GM19395 (cell line): ENCODE measurements around the gene SPIRE2.
A peak's percentile ranks its signal among the peaks of the same experiment; 100 is the strongest.
"Not testable (repeated sequence)": the region's sequence is repeated elsewhere in the genome, so short reads cannot be mapped to it uniquely, and the experiment has no call there.

Source experiments
- ATAC-seq: cut with Tn5 transposase; IDR thresholded peaks from one replicate; pipeline ENCODE4 v1.9.1; 2021; ENCODE audit warnings: mild to moderate bottlenecking, moderate library complexity; ENCODE audit not compliant: unreplicated experiment

The SPIRE2 gene

GRCh38 chr16:89862732-89863131, 34.5 kb downstream of the SPIRE2 start:
- no peak for ATAC-seq

DNA sequence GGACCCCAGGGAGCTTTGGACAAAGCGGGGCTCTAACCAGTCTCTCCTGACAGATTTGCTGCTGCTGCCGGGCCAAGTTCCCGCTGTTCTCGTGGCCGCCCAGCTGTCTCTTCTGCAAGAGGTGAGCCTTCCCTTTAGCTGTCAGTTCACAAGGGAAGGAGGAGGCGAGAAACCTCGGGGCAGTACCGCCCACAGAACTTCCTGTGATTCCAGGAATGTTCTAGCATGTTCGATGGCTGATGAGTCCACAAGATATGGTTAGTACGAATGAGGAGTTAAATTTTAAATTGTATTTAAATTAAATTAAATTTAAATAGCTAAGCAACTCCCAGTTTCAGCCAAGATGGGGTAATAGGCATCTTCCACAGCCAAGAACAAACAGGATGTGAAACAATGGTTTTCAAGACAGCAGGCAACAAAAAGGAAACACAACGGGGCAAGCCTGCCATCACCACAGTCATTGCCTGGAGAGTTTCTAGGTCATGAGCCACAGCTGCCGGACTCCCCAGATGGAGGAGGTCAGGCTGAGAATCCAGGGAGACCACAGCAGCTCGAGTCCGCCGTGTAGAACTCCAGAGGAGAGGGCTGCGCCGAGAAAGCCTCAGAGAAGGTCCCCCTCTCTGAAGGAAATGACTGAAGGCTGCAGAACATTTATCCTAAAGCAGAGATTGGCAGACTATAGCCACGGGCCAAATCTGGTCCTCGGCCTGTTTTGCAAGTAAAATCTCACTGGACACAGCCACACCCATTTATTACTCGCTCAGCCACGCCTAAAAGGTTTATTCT, 35.7 kb downstream of the SPIRE2 start:
- peak; percentile 78 for ATAC-seq

DNA sequence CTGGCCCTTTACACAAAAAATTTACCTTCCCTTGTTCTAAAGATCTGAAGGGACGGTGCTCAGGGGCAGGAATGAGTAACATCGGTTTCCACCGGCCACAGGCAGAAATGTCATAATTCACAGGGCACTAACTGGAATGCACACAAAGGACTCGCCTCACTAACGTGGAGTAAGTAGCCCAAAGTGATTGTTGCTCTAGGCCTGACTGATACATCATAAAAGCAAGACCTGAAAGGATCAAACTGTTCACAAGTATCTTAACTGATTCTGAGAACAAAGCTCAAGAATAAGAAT, 36.2 kb downstream of the SPIRE2 start:
- ATAC-seq: no peak

DNA sequence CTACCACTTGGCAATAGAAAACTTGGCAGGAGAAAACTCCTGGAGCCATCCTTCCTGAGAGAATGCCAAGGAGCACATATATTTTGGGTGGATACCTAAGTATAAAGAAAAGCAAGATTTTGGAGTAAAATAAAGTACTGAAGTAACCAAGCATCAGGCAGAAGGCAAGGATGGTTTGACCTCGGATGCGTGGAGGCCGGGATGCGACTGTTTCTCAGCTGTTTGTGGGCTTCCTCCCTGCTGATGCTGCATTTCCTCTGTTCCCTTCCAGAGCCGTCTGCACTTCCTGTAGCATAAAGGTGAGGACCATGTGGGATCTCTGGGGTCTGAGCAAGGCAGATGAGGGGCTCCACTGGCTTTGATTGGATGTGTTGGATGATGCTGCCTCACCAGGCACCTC, 39.6 kb downstream of the SPIRE2 start:
- no peak for ATAC-seq

- no peak for ATAC-seq
These were observed 41.6 kb downstream of the SPIRE2 start for GRCh38 chr16:89869911-89870310.

DNA sequence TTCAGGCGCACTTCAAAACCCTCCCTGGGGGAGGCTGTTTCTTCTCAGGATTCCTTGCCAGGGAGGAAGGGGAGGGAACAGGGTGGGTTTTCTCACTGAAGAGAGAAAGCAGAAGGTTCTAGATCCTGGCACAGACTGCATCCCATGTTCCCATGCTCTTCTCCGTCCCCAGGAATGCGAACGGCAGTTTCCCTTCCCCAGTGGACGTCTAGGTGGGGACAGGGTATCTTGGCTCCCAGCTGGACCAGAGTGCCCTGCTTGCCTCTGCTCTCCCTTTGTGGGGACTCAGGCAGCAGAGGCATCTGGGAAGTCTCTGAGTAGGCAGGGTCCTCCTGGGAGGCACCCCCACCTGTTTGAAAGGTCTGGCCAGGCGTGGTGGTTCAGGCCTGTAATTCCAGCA, 42.2 kb downstream of the SPIRE2 start:
- ATAC-seq: no peak

- ATAC-seq: no peak
These were observed 43.6 kb downstream of the SPIRE2 start for GRCh38 chr16:89871895-89872294.

GRCh38 chr16:89873109-89873971, 45.1 kb downstream of the SPIRE2 start, which contains the start of gene TCF25:
TCF25 (plus strand) TSS chr16:89873592; CDS start chr16:89873668, 76 bp downstream.
- ATAC-seq: peak; percentile 48

GRCh38 chr16:89873972-89874689, 45.9 kb downstream of the SPIRE2 start:
- ATAC-seq: peak; percentile 54

DNA sequence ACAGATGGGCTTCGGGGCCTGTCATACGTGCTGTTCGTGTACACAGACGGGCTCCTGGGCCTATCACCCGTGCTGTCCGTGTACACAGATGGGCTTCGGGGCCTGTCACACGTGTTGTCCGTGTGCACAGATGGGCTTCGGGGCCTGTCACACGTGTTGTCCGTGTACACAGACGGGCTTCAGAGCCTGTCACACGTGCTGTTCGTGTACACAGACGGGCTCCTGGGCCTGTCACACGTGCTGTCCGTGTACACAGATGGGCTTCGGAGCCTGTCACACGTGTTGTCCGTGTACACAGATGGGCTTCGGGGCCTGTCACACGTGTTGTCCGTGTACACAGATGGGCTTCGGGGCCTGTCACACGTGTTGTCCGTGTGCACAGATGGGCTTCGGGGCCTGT, 50.8 kb downstream of the SPIRE2 start:
- not testable (repeated sequence) for ATAC-seq

GRCh38 chr16:89880477-89881367, 52.4 kb downstream of the SPIRE2 start:
- no peak for ATAC-seq

DNA sequence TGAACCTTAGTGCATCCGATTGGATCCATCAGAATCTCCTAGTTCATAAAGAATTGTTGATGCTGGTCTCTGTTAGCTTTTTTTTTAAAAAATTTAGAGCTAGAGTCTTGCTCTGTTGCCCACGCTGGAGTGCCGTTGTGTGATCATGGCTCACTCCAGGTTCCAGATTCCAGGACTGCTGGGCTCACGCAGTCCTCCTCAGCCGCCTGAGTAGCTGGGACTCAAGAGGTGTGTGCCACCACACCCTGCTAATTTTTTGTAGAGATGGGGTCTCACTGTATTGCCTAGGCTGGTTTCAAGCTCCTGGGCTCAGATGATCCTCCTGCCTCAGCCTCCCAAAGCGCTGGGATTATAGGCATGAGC, 53.1 kb downstream of the SPIRE2 start:
- no peak for ATAC-seq

GRCh38 chr16:89883346-89884040, 55.2 kb downstream of the SPIRE2 start:
- no peak for ATAC-seq

DNA sequence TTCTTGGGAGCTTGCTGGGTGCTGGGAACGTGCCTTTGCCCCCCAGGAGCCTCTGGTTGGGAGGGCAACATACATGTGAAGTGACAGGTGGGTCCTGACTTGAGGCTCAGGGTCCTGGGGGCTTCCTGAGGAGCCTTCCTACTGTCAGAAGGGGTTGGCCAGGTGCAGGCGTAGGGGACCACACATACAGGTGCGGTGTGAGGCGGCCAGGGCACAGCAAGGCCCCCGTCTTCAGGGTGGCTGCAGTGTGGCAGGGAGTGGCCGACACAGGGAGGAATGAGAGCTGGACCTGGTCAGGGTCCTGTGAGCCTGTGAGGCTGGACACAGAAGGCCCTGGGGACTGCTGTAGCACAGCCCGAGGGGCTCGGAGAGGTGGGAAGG, 55.8 kb downstream of the SPIRE2 start:
- ATAC-seq: no peak

DNA sequence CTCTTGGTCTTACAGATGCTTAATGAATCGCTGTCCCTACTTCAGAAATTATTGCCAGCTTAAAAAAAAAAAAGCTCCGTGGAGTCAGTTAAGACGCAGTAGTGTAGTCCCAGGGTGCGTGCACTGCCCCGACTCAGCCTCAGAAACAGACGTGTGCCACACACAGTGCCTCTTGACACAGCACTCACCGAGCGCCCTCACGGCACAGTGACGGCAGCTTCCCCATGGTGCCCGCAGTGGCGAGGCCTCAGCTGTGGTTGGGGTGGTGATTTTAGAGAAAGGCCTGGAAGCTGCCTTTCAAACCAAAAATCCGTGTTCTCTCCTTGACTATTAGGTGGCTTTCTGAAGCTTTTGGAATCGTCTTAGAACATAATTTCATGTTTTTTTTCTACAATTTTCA, 59.0 kb downstream of the SPIRE2 start:
- no peak for ATAC-seq

DNA sequence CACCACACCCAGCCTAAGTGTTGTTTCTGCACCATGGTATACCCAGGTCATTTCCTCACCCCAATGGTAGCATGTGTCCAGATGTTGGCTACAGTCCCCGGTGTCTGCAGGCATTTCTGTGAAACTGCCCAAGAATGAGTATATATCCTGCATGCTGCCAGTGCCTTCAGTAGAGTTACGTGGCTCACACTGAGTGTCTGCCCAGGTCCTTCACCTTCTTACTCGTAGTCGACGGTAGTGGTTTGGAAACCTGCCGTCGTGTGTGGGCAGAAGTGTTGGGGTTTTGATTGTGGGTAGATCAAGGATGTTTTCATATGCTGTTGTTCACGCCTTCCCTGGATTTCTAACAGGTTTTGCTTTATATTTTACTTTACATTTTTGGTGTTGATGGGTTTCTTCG, 61.9 kb downstream of the SPIRE2 start:
- no peak for ATAC-seq

GRCh38 chr16:89890886-89891657, 62.8 kb downstream of the SPIRE2 start:
- no peak for ATAC-seq

- no peak for ATAC-seq
These were observed 63.9 kb downstream of the SPIRE2 start for GRCh38 chr16:89892055-89892630.

- ATAC-seq: no peak
These were observed 64.4 kb downstream of the SPIRE2 start for GRCh38 chr16:89892635-89893034.
